GM21723 (cell line): ENCODE results near the gene RPS6KA3.

ENCODE experiments used
- ATAC-seq: cut with Tn5 transposase; IDR thresholded peaks from one replicate; pipeline ENCODE4 v1.9.1; 2021; ENCODE audit warnings: mild to moderate bottlenecking, moderate library complexity; ENCODE audit not compliant: unreplicated experiment

The RPS6KA3 gene

GRCh38 chrX:20266810-20267606 is at the start of gene RPS6KA3:
RPS6KA3 (minus strand) TSS chrX:20266909; CDS start chrX:20266632, 277 bp downstream.
- ATAC-seq: peak; percentile 84

DNA sequence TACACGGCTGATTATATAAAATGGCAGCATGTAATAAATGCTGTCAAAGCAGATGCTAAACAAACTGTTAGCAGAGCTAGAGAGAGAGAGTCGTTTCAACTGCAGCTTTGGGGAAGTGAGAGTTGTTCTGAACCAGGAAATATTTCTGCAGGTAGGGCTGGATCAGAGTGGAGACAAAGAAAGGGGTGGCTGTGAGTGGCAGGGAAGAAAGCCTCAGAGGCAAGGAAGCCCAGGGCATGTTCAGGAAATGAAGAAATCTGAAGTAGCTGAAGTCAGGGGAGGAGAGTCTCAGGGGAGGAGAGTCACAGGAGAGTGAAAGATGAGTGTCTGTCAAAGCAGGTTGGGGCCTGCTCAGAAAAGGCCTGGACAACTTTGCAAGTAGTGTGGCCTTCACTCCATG is 48.4 kb upstream of the RPS6KA3 start:
- ATAC-seq: peak; percentile 77

- ATAC-seq: no peak
These were observed 47.2 kb upstream of the RPS6KA3 start for GRCh38 chrX:20313899-20314298.

GRCh38 chrX:20312018-20312417 is 45.3 kb upstream of the RPS6KA3 start:
- ATAC-seq: no peak

GRCh38 chrX:20311505-20311904 is 44.8 kb upstream of the RPS6KA3 start:
- ATAC-seq: no peak

GRCh38 chrX:20309806-20310205 is 43.1 kb upstream of the RPS6KA3 start:
- ATAC-seq: no peak

GRCh38 chrX:20306668-20307067 is 40.0 kb upstream of the RPS6KA3 start:
- ATAC-seq: no peak

- no peak for ATAC-seq
These were observed 34.1 kb upstream of the RPS6KA3 start for GRCh38 chrX:20300822-20301221.

DNA sequence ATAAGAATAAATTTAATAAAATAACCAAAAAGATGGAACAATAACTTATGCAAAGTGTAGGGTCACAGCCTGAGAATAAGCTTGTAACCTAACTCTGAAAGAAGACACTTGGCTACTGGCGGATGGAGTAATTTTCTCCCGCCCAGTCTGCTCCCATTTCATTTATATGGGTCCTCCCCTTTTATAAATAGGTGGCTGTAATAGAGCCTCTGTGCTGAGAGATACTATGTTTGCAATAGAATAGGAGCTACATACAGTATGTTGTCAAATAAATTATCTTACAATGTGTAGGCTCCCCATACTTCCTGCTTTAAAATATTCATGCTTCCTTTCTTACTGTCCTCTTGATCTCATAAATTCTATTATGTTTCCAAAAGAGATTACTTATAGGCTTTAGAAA is 28.2 kb upstream of the RPS6KA3 start:
- no peak for ATAC-seq

DNA sequence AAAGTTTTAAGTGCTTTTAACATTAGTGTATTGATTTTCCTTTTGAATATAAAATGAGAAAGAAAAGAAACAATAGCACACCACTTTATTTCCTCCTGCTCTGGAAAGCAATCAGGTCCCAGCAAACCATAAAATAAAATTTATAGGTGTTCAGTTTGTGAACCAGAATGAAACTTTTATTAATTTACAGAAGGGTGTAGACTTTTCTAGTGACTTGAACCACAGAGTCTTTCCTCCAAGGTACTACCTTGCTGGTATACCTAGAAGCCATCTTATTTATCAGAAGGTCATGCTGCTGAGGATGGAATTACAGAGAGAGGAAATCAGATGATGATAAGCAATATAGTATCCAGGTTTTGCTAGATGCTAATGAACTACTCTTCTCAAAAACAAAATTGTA is 27.6 kb upstream of the RPS6KA3 start:
- no peak for ATAC-seq

DNA sequence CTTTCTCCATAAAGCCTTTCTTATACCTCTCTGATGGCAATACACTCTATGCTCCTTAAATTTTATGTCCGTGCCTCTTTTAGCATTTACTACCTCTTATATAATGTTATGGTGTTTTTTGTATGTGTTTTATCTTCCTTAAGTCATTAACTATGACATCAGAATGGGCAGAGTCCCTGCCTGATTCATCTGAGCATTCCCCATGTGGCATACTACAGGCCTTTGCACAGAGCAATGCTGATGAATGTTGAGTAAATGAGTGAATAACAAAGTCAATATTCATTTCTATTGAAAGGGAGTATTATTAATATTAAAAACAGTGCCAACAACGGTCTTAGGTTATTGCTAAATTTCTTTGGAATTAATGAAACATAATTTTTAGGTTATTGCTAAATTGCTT is 18.8 kb upstream of the RPS6KA3 start:
- no peak for ATAC-seq

GRCh38 chrX:20284992-20285391 is 18.3 kb upstream of the RPS6KA3 start:
- ATAC-seq: no peak

- ATAC-seq: no peak
These were observed 17.7 kb upstream of the RPS6KA3 start for GRCh38 chrX:20284444-20284843.

GRCh38 chrX:20280938-20281337 is 14.2 kb upstream of the RPS6KA3 start:
- no peak for ATAC-seq

DNA sequence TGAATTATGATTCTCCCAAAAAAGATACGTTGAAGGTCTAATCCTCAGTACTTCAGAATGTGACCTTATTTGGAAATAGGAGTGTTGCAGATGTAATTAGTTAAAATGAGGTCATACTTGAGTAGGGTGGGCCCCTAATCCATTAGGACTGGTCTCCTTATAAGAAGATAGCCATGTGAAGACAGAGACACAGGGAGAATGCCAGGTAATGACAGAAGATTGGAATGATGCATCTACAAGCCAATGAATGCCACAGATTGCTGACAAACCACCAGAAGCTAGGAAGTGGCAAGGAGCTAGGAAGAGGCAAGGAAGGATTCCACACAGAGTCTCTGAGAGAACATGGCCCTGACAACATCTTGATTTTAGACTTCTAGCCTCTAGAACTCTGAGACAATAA is 7.4 kb upstream of the RPS6KA3 start:
- no peak for ATAC-seq

DNA sequence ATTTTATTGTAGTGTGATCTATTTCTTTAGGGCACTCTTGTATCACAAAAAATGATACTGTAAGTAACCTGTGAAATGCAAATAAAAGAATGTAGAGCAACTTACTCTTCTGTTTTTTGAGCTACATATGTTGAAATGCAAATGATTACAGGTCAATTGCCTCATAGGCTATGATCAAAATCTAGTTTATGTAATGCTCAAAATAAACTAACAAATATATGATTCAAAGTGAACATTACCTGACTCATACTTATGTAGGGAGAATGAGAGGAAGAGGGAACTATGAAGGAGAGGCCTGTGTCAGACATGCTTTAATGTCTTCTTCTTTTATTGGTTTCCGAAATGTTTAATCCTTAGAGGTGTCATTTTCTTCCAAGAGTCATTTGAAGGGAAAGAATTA is 5.0 kb upstream of the RPS6KA3 start:
- ATAC-seq: no peak

DNA sequence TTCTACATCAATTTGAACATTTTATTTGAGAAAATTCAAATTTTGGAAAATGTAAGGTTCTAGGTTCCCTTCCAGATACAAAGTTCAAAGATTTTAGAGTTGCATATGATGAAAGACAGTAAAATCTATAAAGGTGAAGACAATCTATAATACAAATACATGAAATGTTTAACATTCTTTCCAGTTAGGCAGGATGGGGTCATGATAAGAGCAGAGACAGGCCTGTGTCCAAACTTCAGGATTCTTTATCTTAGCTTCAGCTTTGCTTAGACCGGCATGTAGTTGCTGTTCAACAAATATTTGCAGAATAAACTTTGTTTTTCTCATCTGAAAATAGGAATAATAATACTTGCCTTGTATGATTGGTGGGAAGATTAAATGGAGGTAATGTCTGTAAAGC is 4.5 kb upstream of the RPS6KA3 start:
- ATAC-seq: no peak

GRCh38 chrX:20270562-20270890 is 3.8 kb upstream of the RPS6KA3 start:
- ATAC-seq: no peak

- no peak for ATAC-seq
These were observed 3.3 kb upstream of the RPS6KA3 start for GRCh38 chrX:20269848-20270561.

DNA sequence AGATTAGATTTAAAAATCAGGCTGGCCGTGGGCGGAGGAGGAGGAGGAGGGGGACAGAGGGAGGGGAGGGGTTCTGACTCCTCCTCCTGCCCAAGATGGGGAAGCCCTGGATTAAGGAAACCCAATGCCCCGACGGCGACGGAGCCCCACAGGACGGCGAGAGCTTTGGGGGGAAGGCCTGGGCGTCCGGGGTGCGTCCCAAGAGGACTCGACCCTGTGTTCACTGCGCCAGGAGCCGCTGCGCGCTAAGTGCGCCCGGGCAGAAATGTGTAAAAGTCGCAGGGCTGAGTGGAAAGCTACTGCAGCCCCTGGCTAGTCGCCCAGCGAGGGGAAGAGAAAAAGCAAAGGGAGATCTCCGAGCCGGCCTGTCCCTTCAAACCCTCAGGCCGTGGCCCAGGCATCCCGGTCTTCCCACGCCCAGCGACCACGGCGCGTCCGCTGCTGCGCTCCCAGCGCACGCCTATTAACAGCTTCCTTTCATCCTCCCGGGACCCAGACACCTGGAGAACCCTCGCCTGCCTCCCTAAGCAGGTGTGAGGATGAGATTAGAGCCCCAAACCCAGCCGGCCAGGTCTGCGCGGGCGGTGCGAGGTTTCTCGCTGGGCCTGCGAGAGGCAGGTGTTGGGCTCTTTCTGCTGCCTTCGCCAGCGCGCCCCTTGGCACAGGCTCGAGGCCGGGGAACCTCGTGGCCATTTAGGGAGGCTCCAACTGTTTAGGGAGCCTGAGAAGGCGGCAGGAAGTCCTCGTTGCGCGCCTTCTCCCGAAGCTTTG is 1.4 kb upstream of the RPS6KA3 start:
- ATAC-seq: no peak

GRCh38 chrX:20267607-20267930 is 860 bp upstream of the RPS6KA3 start:
- ATAC-seq: no peak
